Neural crest cell (in vitro differentiated cells): Measurements from ENCODE around the gene TBC1D22B. TPM values are rescaled to one million over a fixed set of nuclear protein-coding genes. Genes with fewer than 3 reads are reported as not detected.
A peak's percentile ranks its signal among the peaks of the same experiment; 100 is the strongest.
"Not testable (repeated sequence)": the region's sequence is repeated elsewhere in the genome, so short reads cannot be mapped to it uniquely, and the experiment has no call there.

Experiments
- DNase-seq: peaks from one replicate; pipeline ENCODE4 v3.0.0; 2021; ENCODE audit warnings: low read depth, mixed read lengths, low spot score
- H3K27ac Mint-ChIP-seq: one replicate; pipeline ENCODE4 v1.8.0; 2021; ENCODE audit warnings: mild to moderate bottlenecking, mixed read lengths; ENCODE audit not compliant: unreplicated experiment
- H3K27me3 Mint-ChIP-seq: 2 replicates; pipeline ENCODE4 v1.8.0; 2021; ENCODE audit warnings: low read depth, mild to moderate bottlenecking, mixed read lengths
- H3K36me3 Mint-ChIP-seq: 2 replicates; pipeline ENCODE4 v1.8.0; 2021; ENCODE audit warnings: low read depth, mild to moderate bottlenecking, mixed read lengths
- H3K4me1 Mint-ChIP-seq: 2 replicates; pipeline ENCODE4 v1.8.0; 2021; ENCODE audit warnings: mixed read lengths
- H3K4me3 Mint-ChIP-seq: one replicate; pipeline ENCODE4 v1.8.0; 2021; ENCODE audit warnings: mild to moderate bottlenecking, mixed read lengths
- H3K9me3 Mint-ChIP-seq: 2 replicates; pipeline ENCODE4 v1.8.0; 2021; ENCODE audit warnings: mixed read lengths
- total RNA-seq: library from RNA; stranded (reverse); gene quantifications from 2 replicates; pipeline ENCODE4 v1.2.1, GENCODE V29; 2021
- TF ChIP-seq, protein P1 (sequence below): fragments of 200-600 bp; sonication (generic); conservative IDR thresholded peaks from 2 replicates; pipeline ENCODE4 v1.5.0; 2021; ENCODE audit warnings: antibody characterized with exemption, mild to moderate bottlenecking

Gene TBC1D22B
- total RNA-seq, 1 donor from 2014 or later = 11.1 TPM

DNA sequence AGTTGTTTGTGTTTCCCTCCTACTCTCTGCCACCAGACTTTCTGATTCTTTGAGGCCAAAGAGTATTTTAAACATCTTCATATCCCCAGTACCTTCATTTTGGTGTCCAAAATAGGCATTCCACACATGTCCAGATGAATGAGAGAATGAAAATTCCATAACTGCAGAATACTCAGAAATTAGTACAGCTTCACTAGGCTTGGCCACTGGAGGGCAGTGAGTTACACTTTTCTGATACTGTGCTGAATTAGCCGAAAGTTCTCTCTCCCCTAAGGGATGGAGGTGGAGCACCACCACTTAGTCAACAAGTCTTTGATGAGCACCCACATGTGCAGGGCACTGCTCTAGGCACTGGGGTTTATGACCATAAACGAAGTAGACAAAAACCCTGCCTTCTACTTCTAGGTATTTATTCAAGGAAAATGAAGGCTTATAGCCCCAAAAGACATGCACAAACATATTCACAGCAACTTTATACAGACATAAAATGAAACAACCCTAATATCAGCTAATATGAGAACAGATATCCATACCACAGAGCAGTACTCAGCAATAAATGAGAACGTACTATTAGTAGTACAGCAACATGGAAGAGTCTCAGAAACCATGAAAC lies 46.4 kb downstream of the TBC1D22B start:
- Mint-ChIP-seq H3K4me1 (peaks cover 8% of the 10 kb centered on the region), H3K36me3 (no peaks in the 10 kb centered on the region), H3K27me3 (no peaks in the 10 kb centered on the region), H3K27ac (no peak overlapping the region), H3K4me3 (no peak overlapping the region), H3K9me3 (no peaks in the 10 kb centered on the region)
- TF ChIP-seq, protein P1, sequence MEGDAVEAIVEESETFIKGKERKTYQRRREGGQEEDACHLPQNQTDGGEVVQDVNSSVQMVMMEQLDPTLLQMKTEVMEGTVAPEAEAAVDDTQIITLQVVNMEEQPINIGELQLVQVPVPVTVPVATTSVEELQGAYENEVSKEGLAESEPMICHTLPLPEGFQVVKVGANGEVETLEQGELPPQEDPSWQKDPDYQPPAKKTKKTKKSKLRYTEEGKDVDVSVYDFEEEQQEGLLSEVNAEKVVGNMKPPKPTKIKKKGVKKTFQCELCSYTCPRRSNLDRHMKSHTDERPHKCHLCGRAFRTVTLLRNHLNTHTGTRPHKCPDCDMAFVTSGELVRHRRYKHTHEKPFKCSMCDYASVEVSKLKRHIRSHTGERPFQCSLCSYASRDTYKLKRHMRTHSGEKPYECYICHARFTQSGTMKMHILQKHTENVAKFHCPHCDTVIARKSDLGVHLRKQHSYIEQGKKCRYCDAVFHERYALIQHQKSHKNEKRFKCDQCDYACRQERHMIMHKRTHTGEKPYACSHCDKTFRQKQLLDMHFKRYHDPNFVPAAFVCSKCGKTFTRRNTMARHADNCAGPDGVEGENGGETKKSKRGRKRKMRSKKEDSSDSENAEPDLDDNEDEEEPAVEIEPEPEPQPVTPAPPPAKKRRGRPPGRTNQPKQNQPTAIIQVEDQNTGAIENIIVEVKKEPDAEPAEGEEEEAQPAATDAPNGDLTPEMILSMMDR = peak; percentile 72
- peak; percentile 20 for DNase-seq

DNA sequence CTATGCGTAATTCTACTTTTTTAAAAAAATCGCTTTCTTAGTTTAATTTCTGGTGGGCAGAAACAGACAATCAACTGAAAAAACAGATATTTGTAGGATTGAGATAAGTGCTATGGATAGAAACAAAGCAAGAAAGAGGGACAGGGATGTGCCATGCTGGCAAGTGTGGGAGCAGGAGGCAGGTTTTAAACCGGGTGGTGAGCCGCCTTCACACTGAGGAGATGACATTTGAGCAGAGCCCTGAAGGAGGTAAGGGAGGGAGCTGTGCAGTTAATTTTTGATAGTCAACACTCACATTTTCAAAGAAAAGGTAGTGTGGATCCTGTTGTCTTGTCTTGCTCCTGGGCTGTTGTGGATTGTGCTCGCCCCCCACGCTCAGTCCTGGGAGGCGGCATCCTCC lies 47.2 kb downstream of the TBC1D22B start:
- Mint-ChIP-seq H3K27ac (no peak overlapping the region), H3K9me3 (no peaks in the 10 kb centered on the region), H3K4me1 (peaks cover 15% of the 10 kb centered on the region), H3K36me3 (no peaks in the 10 kb centered on the region), H3K27me3 (no peaks in the 10 kb centered on the region), H3K4me3 (no peak overlapping the region)
- no peak for DNase-seq
- TF ChIP-seq, protein P1 = no peak

DNA sequence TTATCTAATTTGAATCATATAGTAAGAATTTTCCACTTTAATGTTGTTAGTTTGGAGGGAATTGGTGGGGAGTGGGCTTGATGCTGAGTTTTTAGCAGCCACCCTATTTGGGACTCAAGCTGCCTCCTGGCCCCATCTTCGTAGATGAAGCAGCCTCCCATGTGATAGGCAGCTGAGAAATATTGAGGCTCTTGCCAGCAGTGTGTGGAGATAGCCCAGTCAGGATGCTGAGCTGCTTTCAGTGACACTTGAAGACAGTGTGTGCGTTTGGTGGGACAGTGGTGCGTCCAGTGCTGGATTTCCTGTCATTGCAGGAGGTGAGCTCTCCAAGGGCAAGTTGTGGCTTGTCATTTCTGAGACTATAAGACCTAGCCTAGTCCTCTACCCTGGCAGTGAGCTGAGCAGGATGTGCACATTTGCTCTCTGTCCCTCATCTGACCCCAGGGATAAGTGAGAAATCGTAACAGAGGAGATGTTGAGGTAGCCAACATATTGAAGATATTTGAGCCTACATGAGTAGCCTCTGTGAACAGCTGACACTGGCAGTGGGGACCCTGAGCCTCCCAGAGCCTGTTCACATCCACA lies 48.4 kb downstream of the TBC1D22B start:
- H3K27ac Mint-ChIP-seq = no peak overlapping the region
- no peak for DNase-seq
- H3K4me3 Mint-ChIP-seq = no peak overlapping the region
- H3K9me3 Mint-ChIP-seq = no peaks in the 10 kb centered on the region
- TF ChIP-seq, protein P1 = no peak
- peaks cover 17% of the 10 kb centered on the region for H3K4me1 Mint-ChIP-seq
- no peaks in the 10 kb centered on the region for H3K27me3 Mint-ChIP-seq
- no peaks in the 10 kb centered on the region for H3K36me3 Mint-ChIP-seq

DNA sequence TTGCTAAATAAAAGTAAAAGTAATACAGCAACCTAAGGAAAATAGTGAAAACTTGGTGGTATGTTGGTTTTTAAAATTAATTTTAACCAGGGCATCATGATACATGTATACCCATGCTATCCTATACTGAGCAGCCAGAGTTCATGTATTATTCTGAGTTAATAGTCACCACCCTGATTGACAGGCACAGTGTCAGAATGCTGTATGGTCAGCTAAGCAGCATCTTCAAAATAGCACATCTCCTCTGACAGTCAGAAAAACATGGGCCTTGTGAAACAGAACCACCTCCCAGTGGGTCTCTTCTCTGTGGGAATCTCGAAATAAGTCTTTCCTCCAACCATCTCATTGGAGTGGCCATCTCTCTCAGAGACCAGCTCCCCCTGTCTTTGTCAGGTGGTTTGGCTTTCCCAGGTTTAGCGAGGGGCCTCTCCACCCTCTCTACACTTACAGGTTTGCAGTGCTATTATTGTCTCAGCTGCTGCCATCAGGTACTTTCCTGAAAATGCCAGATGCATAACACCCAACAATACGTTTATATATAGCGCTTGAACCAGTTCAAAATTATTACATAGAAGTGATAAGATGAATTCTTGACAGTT lies 49.2 kb downstream of the TBC1D22B start:
- Mint-ChIP-seq H3K4me3 (no peak overlapping the region), H3K36me3 (no peaks in the 10 kb centered on the region), H3K9me3 (no peaks in the 10 kb centered on the region), H3K27ac (no peak overlapping the region), H3K27me3 (no peaks in the 10 kb centered on the region), H3K4me1 (peaks cover 25% of the 10 kb centered on the region)
- no peak for DNase-seq
- TF ChIP-seq, protein P1 = no peak

DNA sequence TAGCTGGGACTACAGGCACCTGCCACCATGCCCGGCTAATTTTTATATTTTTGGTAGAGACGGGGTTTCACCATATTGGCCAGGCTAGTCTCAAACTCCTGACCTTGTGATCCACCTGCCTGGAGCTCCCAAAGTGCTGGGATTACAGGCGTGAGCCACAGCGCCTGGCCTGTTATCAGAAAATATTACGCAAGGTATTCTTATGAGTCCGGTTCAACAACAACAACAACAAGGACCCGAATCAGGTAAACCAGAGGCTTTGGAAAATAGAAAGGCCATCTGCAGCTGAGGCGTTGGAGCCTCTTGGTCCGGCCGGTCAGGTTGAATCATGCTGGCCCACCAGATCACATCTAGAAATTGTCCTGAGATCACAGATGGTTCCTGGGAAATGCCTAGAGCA lies 49.9 kb downstream of the TBC1D22B start:
- not testable (repeated sequence) for H3K27me3 Mint-ChIP-seq, H3K27ac Mint-ChIP-seq, DNase-seq, H3K36me3 Mint-ChIP-seq, H3K9me3 Mint-ChIP-seq, H3K4me3 Mint-ChIP-seq
- peaks cover 33% of the 10 kb centered on the region for H3K4me1 Mint-ChIP-seq
